Ascending aorta (tissue), 2 donors: ENCODE data around the gene SNX21. TPM values are rescaled to one million over a fixed set of nuclear protein-coding genes. Genes with fewer than 3 reads are reported as not detected.

ENCODE experiments used
- DNase-seq, 2 donors: peaks; one replicate each; pipeline ENCODE4 v3.0.0-alpha.2; 2019; ENCODE audit warnings: low spot score in 2 of 2
- H3K27ac ChIP-seq, 2 donors: fragments of 200-600 bp; sonication (generic); one replicate each; pipeline ENCODE4 v1.5.1; 2016 to 2017; ENCODE audit warnings: mild to moderate bottlenecking in 1 of 2
- H3K27me3 ChIP-seq: fragments of 200-600 bp; sonication (generic); one replicate; pipeline ENCODE4 v1.5.1; 2017
- H3K36me3 ChIP-seq, 2 donors: fragments of 200-600 bp; sonication (generic); one replicate each; pipeline ENCODE4 v1.5.1; 2016
- H3K4me1 ChIP-seq, 2 donors: fragments of 200-600 bp; sonication (generic); one replicate each; pipeline ENCODE4 v1.5.1; 2016 to 2017; ENCODE audit warnings: mild to moderate bottlenecking in 1 of 2
- H3K4me3 ChIP-seq, 2 donors: fragments of 200-600 bp; sonication (generic); one replicate each; pipeline ENCODE4 v1.5.1; 2016 to 2017; ENCODE audit warnings: mild to moderate bottlenecking in 1 of 2
- H3K9me3 ChIP-seq, 2 donors: fragments of 200-600 bp; sonication (generic); one replicate each; pipeline ENCODE4 v1.5.1; 2016
- intact Hi-C: fragments of 100-400 bp; cut with DNase I; formaldehyde crosslinking; loops from one replicate; pipeline ENCODE4 v1.15.1; 2023
- total RNA-seq: library from RNA; depleted of rRNA; stranded (reverse); fragments of >200 nt; gene quantifications from one replicate; pipeline ENCODE4 v1.1.0, GENCODE V29; 2016
- TF ChIP-seq, protein P1 (sequence below), 3 experiments: fragments of 200-600 bp in 2 of 3; fragments of 450-650 bp in 1 of 3; sonication (generic) in 2 of 3; IDR thresholded peaks; one replicate each; pipeline ENCODE4 v1.5.1; 2016 to 2019; ENCODE audit warnings: antibody characterized with exemption in 3 of 3, mild to moderate bottlenecking in 1 of 3, moderate library complexity in 1 of 3

Gene SNX21
- total RNA-seq, 1 donor from 2014 or later: 182 TPM

DNA sequence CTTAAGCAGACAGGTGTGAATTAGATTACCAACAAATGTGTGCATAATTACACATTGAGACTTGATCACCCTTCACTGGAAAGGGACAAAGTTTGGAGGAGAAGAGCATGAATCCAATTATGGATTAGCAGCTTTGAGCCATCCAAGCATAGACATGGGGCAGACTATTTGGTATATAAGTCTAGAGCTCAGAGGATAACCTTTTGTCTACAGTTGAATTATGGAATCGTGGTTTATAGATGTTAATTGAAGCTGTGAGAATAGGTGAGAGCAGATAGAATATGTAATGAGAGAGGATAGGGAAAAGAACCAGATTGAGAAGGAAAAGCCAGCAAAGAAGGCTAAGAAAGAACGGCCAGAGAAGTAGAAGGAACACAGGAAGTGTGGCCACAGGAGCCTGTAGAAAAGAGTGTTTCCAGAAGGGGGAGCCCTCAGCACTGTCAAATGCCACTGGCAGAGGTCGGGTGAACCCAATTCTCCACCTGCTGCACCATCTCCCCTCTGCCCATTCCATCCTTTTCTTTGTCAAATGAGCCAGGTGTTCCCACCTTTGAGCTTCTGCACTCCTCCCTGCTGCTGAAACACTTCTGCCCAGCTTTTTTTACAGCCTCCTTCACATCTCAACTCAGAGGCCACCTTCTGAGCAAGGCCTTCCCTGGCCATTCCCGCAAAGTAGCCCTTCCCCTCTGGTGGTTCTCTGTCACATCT is 34.5 kb upstream of the SNX21 start:
- Histone ChIP-seq H3K4me3 (no peak overlapping the region), H3K36me3 (peaks cover 47 to 58% of the 10 kb centered on the region in 2 donors), H3K27ac (peak overlapping the region; percentile 44 to 51), H3K27me3 (no peaks in the 10 kb centered on the region), H3K4me1 (no peaks in the 10 kb centered on the region), H3K9me3 (no peaks in the 10 kb centered on the region)
- TF ChIP-seq, protein P1, sequence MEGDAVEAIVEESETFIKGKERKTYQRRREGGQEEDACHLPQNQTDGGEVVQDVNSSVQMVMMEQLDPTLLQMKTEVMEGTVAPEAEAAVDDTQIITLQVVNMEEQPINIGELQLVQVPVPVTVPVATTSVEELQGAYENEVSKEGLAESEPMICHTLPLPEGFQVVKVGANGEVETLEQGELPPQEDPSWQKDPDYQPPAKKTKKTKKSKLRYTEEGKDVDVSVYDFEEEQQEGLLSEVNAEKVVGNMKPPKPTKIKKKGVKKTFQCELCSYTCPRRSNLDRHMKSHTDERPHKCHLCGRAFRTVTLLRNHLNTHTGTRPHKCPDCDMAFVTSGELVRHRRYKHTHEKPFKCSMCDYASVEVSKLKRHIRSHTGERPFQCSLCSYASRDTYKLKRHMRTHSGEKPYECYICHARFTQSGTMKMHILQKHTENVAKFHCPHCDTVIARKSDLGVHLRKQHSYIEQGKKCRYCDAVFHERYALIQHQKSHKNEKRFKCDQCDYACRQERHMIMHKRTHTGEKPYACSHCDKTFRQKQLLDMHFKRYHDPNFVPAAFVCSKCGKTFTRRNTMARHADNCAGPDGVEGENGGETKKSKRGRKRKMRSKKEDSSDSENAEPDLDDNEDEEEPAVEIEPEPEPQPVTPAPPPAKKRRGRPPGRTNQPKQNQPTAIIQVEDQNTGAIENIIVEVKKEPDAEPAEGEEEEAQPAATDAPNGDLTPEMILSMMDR (IDR thresholded peaks at IDR 0.05): peak; percentile 70 to 77 (median 75)
- intact Hi-C loops: loop anchor here (1.0 to 5.0 kb wide), 4 partner anchors 37 to 133 kb away; partner anchors contain the start of genes ACOT8, CTSA, NEURL2 and PCIF1
- peak in 1 of 2 donors; percentile 82 for DNase-seq

DNA sequence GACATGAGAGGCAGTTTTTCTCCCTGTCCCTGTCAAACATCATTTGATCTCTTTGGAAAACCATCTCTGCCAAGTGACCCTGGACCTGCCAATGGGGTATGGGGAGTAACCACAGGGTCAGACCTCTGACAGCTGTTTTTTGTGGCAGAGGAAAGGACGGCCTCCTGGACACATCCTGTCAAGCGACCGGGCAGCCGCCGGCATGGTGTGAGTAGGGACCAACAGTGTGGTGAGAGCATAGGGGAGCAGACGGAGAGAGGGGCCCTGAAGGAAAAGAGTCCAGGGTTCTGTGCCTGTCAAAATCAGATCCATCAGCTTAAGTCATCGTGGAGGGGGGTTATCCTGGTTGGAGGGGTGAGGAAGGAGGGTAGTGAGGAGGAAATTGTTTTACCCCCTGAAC is 31.7 kb upstream of the SNX21 start:
- no peak overlapping the region for H3K4me3 ChIP-seq
- intact Hi-C loops: no loop called here
- no peaks in the 10 kb centered on the region for H3K27me3 ChIP-seq
- no peaks in the 10 kb centered on the region for H3K9me3 ChIP-seq
- TF ChIP-seq, protein P1 (IDR thresholded peaks at IDR 0.05): no peak
- DNase-seq: no peak
- H3K36me3 ChIP-seq: peaks cover 55 to 60% of the 10 kb centered on the region in 2 donors
- H3K27ac ChIP-seq: no peak overlapping the region
- H3K4me1 ChIP-seq: no peaks in the 10 kb centered on the region

DNA sequence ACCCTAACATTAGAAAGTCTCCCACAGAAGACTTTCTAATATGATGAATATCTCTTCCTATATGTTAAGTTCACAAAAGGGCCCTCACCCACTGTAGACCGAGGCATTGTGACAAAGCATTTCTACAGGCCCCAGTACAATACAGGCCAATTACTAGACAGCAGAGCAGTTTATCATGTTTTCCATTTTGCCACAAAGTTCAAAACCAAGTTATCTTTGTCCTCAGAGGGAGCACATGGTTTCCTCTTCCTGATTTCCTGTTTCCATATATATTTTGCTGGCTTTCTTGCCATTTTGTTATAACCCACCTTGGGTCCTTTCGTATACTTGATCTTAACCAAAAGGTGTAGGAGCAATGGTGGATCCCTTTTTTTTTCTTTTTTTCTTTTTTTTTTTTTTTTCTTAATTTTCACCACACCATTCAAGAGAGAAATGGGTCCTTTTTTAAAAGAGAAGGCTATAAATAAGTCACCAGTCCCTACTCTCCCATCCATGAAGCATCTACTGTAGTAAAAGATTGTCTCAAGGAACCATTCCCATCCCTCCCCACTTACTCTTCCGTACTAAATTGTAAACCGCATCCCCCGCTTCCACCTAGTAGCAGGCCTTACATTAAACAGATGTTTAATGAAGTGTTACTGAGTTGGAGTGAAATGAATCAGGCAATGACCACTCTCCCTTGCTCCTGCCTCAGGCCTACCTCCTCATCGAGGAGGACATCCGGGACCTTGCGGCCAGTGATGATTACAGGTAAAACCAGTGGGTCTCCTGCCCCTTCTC is 23.2 kb upstream of the SNX21 start:
- peaks cover 4 to 5% of the 10 kb centered on the region in 2 donors for H3K4me1 ChIP-seq
- no peak for DNase-seq
- intact Hi-C loops: loop anchor here (5.0 kb wide), 2 partner anchors 72 to 122 kb away; partner anchors contain the start of genes PCIF1 and ZSWIM1
- H3K36me3 ChIP-seq: peaks cover 51 to 52% of the 10 kb centered on the region in 2 donors
- no peak overlapping the region for H3K27ac ChIP-seq
- no peaks in the 10 kb centered on the region for H3K27me3 ChIP-seq
- H3K4me3 ChIP-seq: no peak overlapping the region
- no peaks in the 10 kb centered on the region for H3K9me3 ChIP-seq
- TF ChIP-seq, protein P1 (IDR thresholded peaks at IDR 0.05): no peak

DNA sequence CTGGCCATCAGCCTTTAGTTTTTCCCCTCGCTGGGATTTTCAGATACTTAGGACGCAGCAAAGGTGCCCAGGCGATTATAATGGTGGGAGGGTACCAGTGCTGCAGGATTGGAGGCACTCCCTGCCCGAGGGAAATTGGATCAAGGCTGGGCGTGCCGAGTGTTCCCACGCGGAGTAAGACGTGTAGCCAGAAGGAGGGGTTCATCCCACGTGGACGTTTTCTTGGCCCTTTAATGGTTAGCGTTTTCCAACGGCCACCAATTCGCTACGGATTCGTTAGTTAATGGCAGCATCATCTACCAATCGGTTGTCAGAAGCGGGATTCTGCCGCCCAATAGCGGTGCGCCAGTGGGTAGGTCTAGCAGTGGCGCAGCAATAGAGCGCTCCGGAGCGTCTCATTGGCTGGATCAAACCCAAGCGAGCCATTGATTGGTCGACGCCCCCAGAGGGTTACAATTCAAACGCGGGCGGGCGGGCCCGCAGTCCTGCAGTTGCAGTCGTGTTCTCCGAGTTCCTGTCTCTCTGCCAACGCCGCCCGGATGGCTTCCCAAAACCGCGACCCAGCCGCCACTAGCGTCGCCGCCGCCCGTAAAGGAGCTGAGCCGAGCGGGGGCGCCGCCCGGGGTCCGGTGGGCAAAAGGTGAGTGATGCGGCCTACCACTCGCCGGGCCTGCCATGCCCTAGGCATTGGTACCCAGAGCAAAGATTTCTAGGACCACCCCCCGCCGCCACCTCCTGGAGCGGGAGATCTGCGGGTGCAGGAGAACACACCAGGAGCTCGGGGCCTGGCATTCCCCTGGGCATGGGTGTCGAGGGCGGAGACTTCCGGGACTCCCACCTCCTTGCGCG is 21.2 kb upstream of the SNX21 start, which contains the start of gene UBE2C:
TSS of gene UBE2C (plus strand) at position 488 of the 849 bp plus-strand sequence. CDS start at position 540, 52 bp downstream.
- Histone ChIP-seq H3K9me3 (no peaks in the 10 kb centered on the region), H3K27ac (peak within 1 kb of the TSS; percentile 16 to 45), H3K36me3 (peaks cover 39 to 41% of the 10 kb centered on the region in 2 donors), H3K4me3 (peak within 1 kb of the TSS; percentile 56 to 80), H3K27me3 (no peaks in the 10 kb centered on the region), H3K4me1 (peaks cover 8 to 9% of the 10 kb centered on the region in 2 donors)
- TF ChIP-seq, protein P1 (IDR thresholded peaks at IDR 0.05): no peak
- intact Hi-C loops: loop anchor here (1.0 to 5.0 kb wide), 5 partner anchors 21 to 120 kb away; partner anchors contain the start of genes ACOT8, DNTTIP1, PCIF1 and WFDC3
- peak; percentile 95 to 99 for DNase-seq

DNA sequence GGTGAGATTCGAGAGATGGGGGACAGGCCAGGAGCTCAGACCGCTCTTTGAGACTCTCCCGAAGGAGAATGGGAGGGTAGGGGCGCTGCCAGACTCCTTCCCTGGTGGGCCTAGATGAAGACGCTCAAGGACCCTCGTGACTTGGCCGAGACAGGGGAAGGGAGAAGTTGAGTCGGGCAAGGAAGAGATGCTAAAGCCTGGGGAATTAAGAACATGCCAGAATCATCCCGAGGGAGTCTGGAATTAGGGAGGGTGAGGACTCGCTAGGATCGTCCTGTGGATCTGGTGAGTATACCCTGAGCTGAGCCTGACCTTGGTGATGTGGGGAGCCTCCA is 20.6 kb upstream of the SNX21 start:
- Histone ChIP-seq H3K27ac (no peak overlapping the region), H3K27me3 (no peaks in the 10 kb centered on the region), H3K4me3 (peak overlapping the region; percentile 56 to 80), H3K9me3 (no peaks in the 10 kb centered on the region), H3K36me3 (peaks cover 35 to 36% of the 10 kb centered on the region in 2 donors), H3K4me1 (peaks cover 11 to 12% of the 10 kb centered on the region in 2 donors)
- TF ChIP-seq, protein P1 (IDR thresholded peaks at IDR 0.05): no peak
- DNase-seq: no peak
- intact Hi-C loops: loop anchor here (5.0 kb wide), 2 partner anchors 69 to 119 kb away; partner anchors contain the start of genes PCIF1 and ZSWIM1
